ENCODE results near the gene ANKS1B.

DNA sequence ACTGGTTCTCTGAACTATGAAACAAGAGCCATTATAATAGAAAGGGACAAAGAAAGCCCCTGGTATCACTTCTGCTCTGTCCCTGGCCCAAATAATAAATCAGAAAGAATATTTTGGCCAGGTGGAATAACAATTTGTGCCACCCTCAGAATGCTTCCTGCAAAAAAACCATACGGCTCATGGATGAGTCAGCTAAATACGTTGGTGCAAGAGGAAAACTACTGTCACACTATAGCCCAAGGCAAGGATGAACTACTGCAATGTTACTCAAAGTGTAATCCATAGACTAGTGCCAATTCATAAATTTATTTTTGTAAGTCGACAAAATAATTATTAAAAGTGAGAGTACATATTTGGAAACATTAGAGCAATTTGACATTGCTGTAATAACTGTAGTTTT, 68.2 kb downstream of the ANKS1B start:
- TF ChIP-seq CTCF (IDR thresholded peaks at IDR 0.05) = no peak
- TF ChIP-seq POLR2A (IDR thresholded peaks at IDR 0.05) = no peak
